Astrocyte (in vitro differentiated cells and primary cell): ENCODE measurements around the gene CD48.

Source experiments
- CTCF ChIP-seq: IDR thresholded peaks from 2 replicates; pipeline ENCODE4 v1.5.1; 2011; ENCODE audit warnings: low read depth, mild to moderate bottlenecking, inconsistent platforms, low read length, moderate library complexity; ENCODE audit not compliant: insufficient read depth
- EZH2 ChIP-seq: IDR thresholded peaks from 2 replicates; pipeline ENCODE4 v1.6.1; 2012; ENCODE audit warnings: mild to moderate bottlenecking, low read length, inconsistent platforms; ENCODE audit not compliant: insufficient read depth

- TF ChIP-seq CTCF (no peak), EZH2 (no peak)
Measured at GRCh38 chr1:160658162-160658813, 53.3 kb downstream of the CD48 start.
